ENCODE measurements around the gene WDFY3. TPM values are rescaled to one million over a fixed set of nuclear protein-coding genes. Genes with fewer than 3 reads are reported as not detected.

Gene WDFY3
- total RNA-seq, 1 donor from 2014 or later: 89.5 TPM

DNA sequence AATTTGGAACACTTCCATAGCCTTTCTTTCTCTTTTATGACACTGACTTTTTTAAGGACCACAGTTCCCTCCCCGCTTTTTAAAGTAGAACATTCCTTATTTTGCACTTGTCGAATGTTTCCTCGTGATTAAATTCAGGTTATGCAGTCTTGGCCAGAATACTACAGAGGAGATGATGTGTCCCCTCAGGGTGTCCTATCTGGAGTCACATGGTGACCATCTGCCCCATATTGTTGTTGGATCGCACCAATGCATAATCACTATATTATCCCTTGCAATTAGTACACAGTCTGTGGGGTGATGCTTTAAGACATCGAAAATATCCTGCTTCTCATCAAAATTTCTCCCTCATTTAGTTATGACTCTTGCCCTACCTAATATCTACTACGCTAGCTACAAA is 27.4 kb downstream of the WDFY3 start:
- Histone ChIP-seq H4K20me1 (ENCODE audit: insufficient read depth, low read length) (peaks cover 8% of the 10 kb centered on the region), H3K4me3 (ENCODE audit: insufficient read depth, low read depth, low read length) (no peak overlapping the region), H2AFZ (ENCODE audit: low read depth, low read length) (no peak overlapping the region), H3K4me2 (ENCODE audit: low read length) (peak overlapping the region; percentile 65), H3K9me3 (ENCODE audit: insufficient read depth, low read depth, low read length) (no peaks in the 10 kb centered on the region), H3K79me2 (ENCODE audit: insufficient read depth, low read length) (peaks cover 92% of the 10 kb centered on the region), H3K36me3 (ENCODE audit: insufficient read depth, low read length) (no peaks in the 10 kb centered on the region), H3K4me1 (ENCODE audit: insufficient read depth, low read length) (peaks cover 20% of the 10 kb centered on the region), H3K27me3 (ENCODE audit: insufficient read depth, low read length) (no peaks in the 10 kb centered on the region), H3K27ac (ENCODE audit: low read depth, low read length) (peak overlapping the region; percentile 52), H3K9ac (ENCODE audit: low read length) (no peak overlapping the region)
- FAIRE-seq (no peak), DNase-seq (ENCODE audit: low read depth) (no peak)
- H3K4me1 Mint-ChIP-seq (ENCODE audit: low read depth, unreplicated experiment): peaks cover 26% of the 10 kb centered on the region
- H3K4me3 Mint-ChIP-seq (ENCODE audit: unreplicated experiment): no peak overlapping the region
- no peaks in the 10 kb centered on the region for H3K27me3 Mint-ChIP-seq (ENCODE audit: low read depth, unreplicated experiment)
- TF ChIP-seq, protein P1, sequence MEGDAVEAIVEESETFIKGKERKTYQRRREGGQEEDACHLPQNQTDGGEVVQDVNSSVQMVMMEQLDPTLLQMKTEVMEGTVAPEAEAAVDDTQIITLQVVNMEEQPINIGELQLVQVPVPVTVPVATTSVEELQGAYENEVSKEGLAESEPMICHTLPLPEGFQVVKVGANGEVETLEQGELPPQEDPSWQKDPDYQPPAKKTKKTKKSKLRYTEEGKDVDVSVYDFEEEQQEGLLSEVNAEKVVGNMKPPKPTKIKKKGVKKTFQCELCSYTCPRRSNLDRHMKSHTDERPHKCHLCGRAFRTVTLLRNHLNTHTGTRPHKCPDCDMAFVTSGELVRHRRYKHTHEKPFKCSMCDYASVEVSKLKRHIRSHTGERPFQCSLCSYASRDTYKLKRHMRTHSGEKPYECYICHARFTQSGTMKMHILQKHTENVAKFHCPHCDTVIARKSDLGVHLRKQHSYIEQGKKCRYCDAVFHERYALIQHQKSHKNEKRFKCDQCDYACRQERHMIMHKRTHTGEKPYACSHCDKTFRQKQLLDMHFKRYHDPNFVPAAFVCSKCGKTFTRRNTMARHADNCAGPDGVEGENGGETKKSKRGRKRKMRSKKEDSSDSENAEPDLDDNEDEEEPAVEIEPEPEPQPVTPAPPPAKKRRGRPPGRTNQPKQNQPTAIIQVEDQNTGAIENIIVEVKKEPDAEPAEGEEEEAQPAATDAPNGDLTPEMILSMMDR (IDR thresholded peaks at IDR 0.05; ENCODE audit: insufficient read depth, low read depth, low read length): no peak
- TF ChIP-seq EZH2 (IDR thresholded peaks at IDR 0.05; ENCODE audit: insufficient read depth, low read length): no peak
- H3K36me3 Mint-ChIP-seq (ENCODE audit: low read depth, unreplicated experiment): peaks cover 16% of the 10 kb centered on the region
- peak overlapping the region; percentile 73 for H3K27ac Mint-ChIP-seq (ENCODE audit: unreplicated experiment)
- H3K9me3 Mint-ChIP-seq (ENCODE audit: unreplicated experiment): peaks cover 9% of the 10 kb centered on the region

DNA sequence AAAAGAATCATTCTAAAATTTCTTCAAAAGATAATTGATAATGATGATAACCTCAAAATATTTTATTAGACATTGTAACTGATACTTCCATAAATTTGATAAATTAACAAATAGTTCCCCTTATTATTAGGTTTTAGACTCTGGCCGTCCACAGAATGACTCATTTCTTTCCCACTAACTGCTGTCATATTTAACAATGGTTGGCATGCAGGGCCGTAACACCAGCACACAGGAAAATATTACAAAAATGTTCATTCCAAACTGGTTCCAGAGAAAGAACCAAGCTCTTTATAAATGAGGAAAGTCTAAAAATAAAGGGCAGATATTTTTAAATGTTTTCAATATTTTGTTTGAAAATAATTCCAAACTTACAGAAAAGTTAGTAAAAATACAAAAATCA is 28.2 kb downstream of the WDFY3 start:
- Histone ChIP-seq H2AFZ (ENCODE audit: low read depth, low read length) (no peak overlapping the region), H3K79me2 (ENCODE audit: insufficient read depth, low read length) (peaks cover 92% of the 10 kb centered on the region), H3K27me3 (ENCODE audit: insufficient read depth, low read length) (no peaks in the 10 kb centered on the region), H3K4me2 (ENCODE audit: low read length) (peak overlapping the region; percentile 65), H3K36me3 (ENCODE audit: insufficient read depth, low read length) (no peaks in the 10 kb centered on the region), H3K9me3 (ENCODE audit: insufficient read depth, low read depth, low read length) (no peaks in the 10 kb centered on the region), H3K9ac (ENCODE audit: low read length) (no peak overlapping the region), H3K4me3 (ENCODE audit: insufficient read depth, low read depth, low read length) (no peak overlapping the region), H4K20me1 (ENCODE audit: insufficient read depth, low read length) (peaks cover 14% of the 10 kb centered on the region), H3K4me1 (ENCODE audit: insufficient read depth, low read length) (peaks cover 20% of the 10 kb centered on the region), H3K27ac (ENCODE audit: low read depth, low read length) (peak overlapping the region; percentile 52)
- peaks cover 9% of the 10 kb centered on the region for H3K9me3 Mint-ChIP-seq (ENCODE audit: unreplicated experiment)
- H3K4me3 Mint-ChIP-seq (ENCODE audit: unreplicated experiment): no peak overlapping the region
- TF ChIP-seq, protein P1 (IDR thresholded peaks at IDR 0.05; ENCODE audit: insufficient read depth, low read depth, low read length): no peak
- no peak for TF ChIP-seq EZH2 (IDR thresholded peaks at IDR 0.05; ENCODE audit: insufficient read depth, low read length)
- peak; percentile 68 for FAIRE-seq
- H3K4me1 Mint-ChIP-seq (ENCODE audit: low read depth, unreplicated experiment): peaks cover 26% of the 10 kb centered on the region
- peak overlapping the region; percentile 73 for H3K27ac Mint-ChIP-seq (ENCODE audit: unreplicated experiment)
- H3K36me3 Mint-ChIP-seq (ENCODE audit: low read depth, unreplicated experiment): peaks cover 16% of the 10 kb centered on the region
- peak; percentile 79 for DNase-seq (ENCODE audit: low read depth)
- no peaks in the 10 kb centered on the region for H3K27me3 Mint-ChIP-seq (ENCODE audit: low read depth, unreplicated experiment)

DNA sequence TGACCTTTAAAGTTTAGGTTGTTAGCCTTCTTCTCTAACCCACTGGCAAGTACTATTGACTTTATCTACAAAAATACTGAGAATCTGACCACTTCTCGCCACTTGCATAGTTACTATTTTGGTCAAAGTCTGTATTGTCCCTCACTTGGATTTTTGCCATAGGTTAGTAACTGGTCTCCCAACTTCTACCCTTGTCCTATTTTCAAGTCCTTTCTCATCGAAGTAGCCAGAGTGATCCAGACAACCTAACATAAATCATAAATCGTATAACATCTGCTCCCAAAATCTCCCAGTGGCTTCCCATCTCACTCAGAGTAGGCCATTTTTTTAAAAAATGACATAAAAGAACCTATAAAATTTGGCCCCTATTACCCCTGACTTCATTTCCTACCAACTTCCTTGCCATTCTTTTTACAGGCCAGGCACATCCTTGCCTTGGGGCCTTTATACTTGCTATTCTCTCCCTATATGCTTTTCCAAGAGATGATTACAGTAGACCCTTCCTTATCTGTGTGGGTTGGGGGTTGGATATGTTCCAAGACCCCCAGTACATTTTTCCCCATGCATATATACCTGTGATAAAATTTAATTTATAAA is 29.0 kb downstream of the WDFY3 start:
- FAIRE-seq: peak; percentile 54
- H3K27ac ChIP-seq (ENCODE audit: low read depth, low read length): peak overlapping the region; percentile 17
- peak overlapping the region; percentile 38 for H3K27ac Mint-ChIP-seq (ENCODE audit: unreplicated experiment)

More for the DNA sequence above, 29.0 kb downstream of the WDFY3 start:
- no peak overlapping the region for H3K4me2 ChIP-seq (ENCODE audit: low read length)
- no peaks in the 10 kb centered on the region for H3K9me3 ChIP-seq (ENCODE audit: insufficient read depth, low read depth, low read length)
- H3K27me3 ChIP-seq (ENCODE audit: insufficient read depth, low read length): no peaks in the 10 kb centered on the region
- no peak overlapping the region for H2AFZ ChIP-seq (ENCODE audit: low read depth, low read length)
- H3K4me3 Mint-ChIP-seq (ENCODE audit: unreplicated experiment): no peak overlapping the region
- H3K27me3 Mint-ChIP-seq (ENCODE audit: low read depth, unreplicated experiment): no peaks in the 10 kb centered on the region
- no peak overlapping the region for H3K4me3 ChIP-seq (ENCODE audit: insufficient read depth, low read depth, low read length)
- H3K9ac ChIP-seq (ENCODE audit: low read length): no peak overlapping the region
- H3K36me3 ChIP-seq (ENCODE audit: insufficient read depth, low read length): no peaks in the 10 kb centered on the region
- no peak for DNase-seq (ENCODE audit: low read depth)
- peaks cover 89% of the 10 kb centered on the region for H3K79me2 ChIP-seq (ENCODE audit: insufficient read depth, low read length)
- TF ChIP-seq EZH2 (IDR thresholded peaks at IDR 0.05; ENCODE audit: insufficient read depth, low read length): no peak
- TF ChIP-seq, protein P1 (IDR thresholded peaks at IDR 0.05; ENCODE audit: insufficient read depth, low read depth, low read length): no peak
- H3K9me3 Mint-ChIP-seq (ENCODE audit: unreplicated experiment): peaks cover 5% of the 10 kb centered on the region
- H3K36me3 Mint-ChIP-seq (ENCODE audit: low read depth, unreplicated experiment): peaks cover 11% of the 10 kb centered on the region
- H4K20me1 ChIP-seq (ENCODE audit: insufficient read depth, low read length): peaks cover 18% of the 10 kb centered on the region
- peaks cover 27% of the 10 kb centered on the region for H3K4me1 Mint-ChIP-seq (ENCODE audit: low read depth, unreplicated experiment)
- H3K4me1 ChIP-seq (ENCODE audit: insufficient read depth, low read length): peaks cover 20% of the 10 kb centered on the region
